Stomach (tissue), 9 donors: ENCODE data around the gene MFSD6. TPM values are rescaled to one million over a fixed set of nuclear protein-coding genes. Genes with fewer than 3 reads are reported as not detected.

Experiments
- DNase-seq, 2 donors: peaks; one replicate each; pipeline versions ENCODE4 v3.0.0 to v3.0.0-alpha.2; 2013 to 2019
- H3K27ac ChIP-seq, 5 donors: fragments of 200-600 bp in 4 of 5; sonication (generic) in 4 of 5; one replicate each; pipeline ENCODE4 v1.5.1; 2013 to 2019; ENCODE audit warnings: mild to moderate bottlenecking in 1 of 5, moderate library complexity in 1 of 5
- H3K27me3 ChIP-seq, 3 donors: fragments of 200-600 bp; sonication (generic); one replicate each; pipeline ENCODE4 v1.5.1; 2017 to 2019; ENCODE audit warnings: mixed run types in 1 of 3
- H3K36me3 ChIP-seq, 4 donors: fragments of 200-600 bp; sonication (generic); 1 replicate in 3 of 4; 2 replicates in 1 of 4; pipeline ENCODE4 v1.5.1; 2016 to 2019
- H3K4me1 ChIP-seq, 4 donors: fragments of 200-600 bp; sonication (generic); one replicate each; pipeline ENCODE4 v1.5.1; 2016 to 2019
- H3K4me3 ChIP-seq, 4 donors: fragments of 200-600 bp; sonication (generic) in 3 of 4; one replicate each; pipeline ENCODE4 v1.5.1; 2016 to 2019; ENCODE audit warnings: mild to moderate bottlenecking in 1 of 4
- H3K9me3 ChIP-seq, 4 donors: fragments of 200-600 bp; sonication (generic); one replicate each; pipeline ENCODE4 v1.5.1; 2016 to 2019
- EP300 ChIP-seq: sonication (generic); formaldehyde crosslinking; IDR thresholded peaks from one replicate; pipeline ENCODE4 v1.6.1; 2017; ENCODE audit warnings: antibody characterized with exemption
- POLR2A ChIP-seq, 4 donors: fragments of 450-650 bp; IDR thresholded peaks; one replicate each; pipeline ENCODE4 v1.6.1; 2016; ENCODE audit warnings: antibody characterized with exemption in 4 of 4, control low read depth in 2 of 4, mild to moderate bottlenecking in 1 of 4, moderate library complexity in 1 of 4
- POLR2AphosphoS5 ChIP-seq, 3 donors: sonication (generic); formaldehyde crosslinking; IDR thresholded peaks; one replicate each; pipeline ENCODE4 v1.6.1; 2016; ENCODE audit warnings: antibody characterized with exemption in 3 of 3
- WGBS, 5 donors: extraction: QIAGEN DNeasy Blood & Tissue Kit in 3 of 5; methylation state at CpG; one replicate each; pipeline versions ENCODE4 v1.1.5 to v1.1.7; 2013 to 2018; 5-methylcytosine and 5-hydroxymethylcytosine counted together
- intact Hi-C: fragments of 100-400 bp; cut with DNase I; formaldehyde crosslinking; loops from one replicate; pipeline ENCODE4 v1.15.1; 2023; ENCODE audit warnings: low total_unique reads
- polyA plus RNA-seq, 3 donors: library from polyadenylated mRNA; stranded (reverse); fragments of 200-250 nt; gene quantifications; one replicate each; pipeline ENCODE4 v1.2.3, GENCODE V29; 2013
- total RNA-seq, 5 donors: library from RNA; depleted of rRNA; stranded (reverse); fragments of >200 nt; gene quantifications; one replicate each; pipeline versions ENCODE4 v1.1.0 to v1.2.3, GENCODE V29; 2014 to 2016
- TF ChIP-seq, protein P1 (sequence below), 7 experiments: fragments of 450-650 bp in 4 of 7; fragments of 200-600 bp in 3 of 7; sonication (generic) in 3 of 7; IDR thresholded peaks; one replicate each; pipeline ENCODE4 v1.5.1; 2016 to 2019; ENCODE audit warnings: antibody characterized with exemption in 7 of 7, control low read depth in 2 of 7, mild to moderate bottlenecking in 1 of 7
- donor health status: healthy with polysubstance abuse.
- donor health status: Bipolar disorder and iron deficiency.
- donor health status: healthy.

The MFSD6 gene
- total and polyA plus RNA-seq, 8 donors = 9.2 to 134 (median 37.2) TPM

DNA sequence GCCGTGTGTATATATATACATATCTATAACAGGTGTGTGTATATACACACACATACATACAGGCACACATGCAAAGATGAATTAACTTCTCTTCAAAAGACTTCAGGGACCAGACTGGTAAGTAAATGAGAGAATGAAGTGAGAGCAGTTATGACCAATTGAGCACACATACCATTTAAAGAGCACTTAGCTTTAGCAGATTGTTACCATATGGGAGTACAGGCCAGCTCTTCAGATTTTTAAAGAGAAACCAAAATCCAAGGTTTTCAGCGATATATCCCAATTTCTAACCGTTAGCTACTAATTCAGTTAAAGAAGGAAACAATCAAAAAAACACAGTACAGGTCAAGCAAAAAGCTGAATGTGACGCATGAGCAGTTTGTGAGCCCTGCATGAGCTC lies 41.1 kb upstream of the MFSD6 start:
- TF ChIP-seq POLR2AphosphoS5 (IDR thresholded peaks at IDR 0.05) = no peak
- TF ChIP-seq, protein P1, sequence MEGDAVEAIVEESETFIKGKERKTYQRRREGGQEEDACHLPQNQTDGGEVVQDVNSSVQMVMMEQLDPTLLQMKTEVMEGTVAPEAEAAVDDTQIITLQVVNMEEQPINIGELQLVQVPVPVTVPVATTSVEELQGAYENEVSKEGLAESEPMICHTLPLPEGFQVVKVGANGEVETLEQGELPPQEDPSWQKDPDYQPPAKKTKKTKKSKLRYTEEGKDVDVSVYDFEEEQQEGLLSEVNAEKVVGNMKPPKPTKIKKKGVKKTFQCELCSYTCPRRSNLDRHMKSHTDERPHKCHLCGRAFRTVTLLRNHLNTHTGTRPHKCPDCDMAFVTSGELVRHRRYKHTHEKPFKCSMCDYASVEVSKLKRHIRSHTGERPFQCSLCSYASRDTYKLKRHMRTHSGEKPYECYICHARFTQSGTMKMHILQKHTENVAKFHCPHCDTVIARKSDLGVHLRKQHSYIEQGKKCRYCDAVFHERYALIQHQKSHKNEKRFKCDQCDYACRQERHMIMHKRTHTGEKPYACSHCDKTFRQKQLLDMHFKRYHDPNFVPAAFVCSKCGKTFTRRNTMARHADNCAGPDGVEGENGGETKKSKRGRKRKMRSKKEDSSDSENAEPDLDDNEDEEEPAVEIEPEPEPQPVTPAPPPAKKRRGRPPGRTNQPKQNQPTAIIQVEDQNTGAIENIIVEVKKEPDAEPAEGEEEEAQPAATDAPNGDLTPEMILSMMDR (IDR thresholded peaks at IDR 0.05) = no peak
- TF ChIP-seq EP300 = no peak
- no peak for TF ChIP-seq POLR2A (IDR thresholded peaks at IDR 0.05)
- Histone ChIP-seq H3K4me1 (peaks cover 0 to 3% (median under 1%) of the 10 kb centered on the region in 4 donors), H3K36me3 (peaks cover 14 to 73% (median 67%) of the 10 kb centered on the region in 4 donors), H3K27ac (no peak overlapping the region), H3K9me3 (no peaks in the 10 kb centered on the region), H3K4me3 (no peak overlapping the region), H3K27me3 (no peaks in the 10 kb centered on the region)
- 90 to 96% (median 93%) methylated on average over 4 of the region's 4 CpGs for WGBS, 5 donors
- no peak for DNase-seq
- intact Hi-C loops = no loop called here

DNA sequence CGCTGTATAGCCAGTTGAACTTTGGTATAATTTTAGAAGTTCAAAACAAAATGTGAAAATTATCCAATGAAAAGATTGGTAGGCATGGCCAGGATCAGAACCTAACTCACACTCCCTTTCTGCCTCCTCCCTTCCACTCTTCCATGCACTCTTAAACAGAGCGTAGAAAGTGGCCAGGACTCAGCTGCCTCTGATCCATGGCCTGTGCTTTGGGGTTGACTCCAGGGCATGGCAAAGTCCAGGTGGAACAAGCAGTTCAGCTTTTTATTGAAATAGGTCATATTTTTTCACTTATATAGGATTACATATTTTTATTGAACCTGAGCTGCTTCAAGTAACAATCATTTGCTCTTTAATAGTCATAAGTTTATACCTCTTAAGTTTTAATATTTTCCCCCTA lies 38.5 kb upstream of the MFSD6 start:
- TF ChIP-seq POLR2AphosphoS5 (IDR thresholded peaks at IDR 0.05) = no peak
- TF ChIP-seq POLR2A (IDR thresholded peaks at IDR 0.05) = no peak
- no peak for TF ChIP-seq EP300
- TF ChIP-seq, protein P1 (IDR thresholded peaks at IDR 0.05) = no peak
- no peak overlapping the region for H3K4me3 ChIP-seq
- no peaks in the 10 kb centered on the region for H3K27me3 ChIP-seq
- intact Hi-C loops = no loop called here
- no peak for DNase-seq
- H3K9me3 ChIP-seq = no peaks in the 10 kb centered on the region
- WGBS, 5 donors = 94 to 100% (median 99%) methylated on average over 2 of the region's 2 CpGs
- H3K36me3 ChIP-seq = peaks cover 14 to 62% (median 54%) of the 10 kb centered on the region in 4 donors
- H3K27ac ChIP-seq = no peak overlapping the region
- peaks cover 0 to 10% (median 4%) of the 10 kb centered on the region in 4 donors for H3K4me1 ChIP-seq

DNA sequence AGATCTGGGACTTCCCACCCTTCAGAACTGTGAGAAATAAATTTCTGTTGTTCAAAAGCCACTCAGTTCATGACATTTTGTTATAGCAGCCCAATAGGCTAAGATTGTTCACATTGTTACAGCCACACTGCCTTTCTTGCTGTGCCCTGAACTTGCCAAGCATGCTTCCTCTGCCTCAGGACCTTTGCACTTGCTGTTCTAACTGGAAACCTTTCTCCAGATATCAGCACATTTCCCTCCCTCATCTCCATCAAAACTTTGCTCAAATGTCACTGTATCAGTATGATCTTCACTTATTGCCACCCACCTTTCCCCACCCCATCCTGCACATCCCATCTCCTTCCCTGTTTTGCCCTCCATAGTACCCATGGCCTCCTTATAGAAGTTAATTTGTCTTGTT lies 32.1 kb upstream of the MFSD6 start:
- H3K27me3 ChIP-seq = no peaks in the 10 kb centered on the region
- intact Hi-C loops = no loop called here
- peak overlapping the region in 2 of 5 donors; percentile 2 to 13 for H3K27ac ChIP-seq
- H3K4me1 ChIP-seq = peaks cover 13 to 32% (median 19%) of the 10 kb centered on the region in 4 donors
- no peak overlapping the region for H3K4me3 ChIP-seq
- H3K36me3 ChIP-seq = peaks cover 3 to 5% (median 3%) of the 10 kb centered on the region in 4 donors
- TF ChIP-seq, protein P1 (IDR thresholded peaks at IDR 0.05) = no peak
- TF ChIP-seq POLR2A (IDR thresholded peaks at IDR 0.05) (no peak), EP300 (no peak), POLR2AphosphoS5 (IDR thresholded peaks at IDR 0.05) (no peak)
- no peak for DNase-seq
- H3K9me3 ChIP-seq = no peaks in the 10 kb centered on the region

DNA sequence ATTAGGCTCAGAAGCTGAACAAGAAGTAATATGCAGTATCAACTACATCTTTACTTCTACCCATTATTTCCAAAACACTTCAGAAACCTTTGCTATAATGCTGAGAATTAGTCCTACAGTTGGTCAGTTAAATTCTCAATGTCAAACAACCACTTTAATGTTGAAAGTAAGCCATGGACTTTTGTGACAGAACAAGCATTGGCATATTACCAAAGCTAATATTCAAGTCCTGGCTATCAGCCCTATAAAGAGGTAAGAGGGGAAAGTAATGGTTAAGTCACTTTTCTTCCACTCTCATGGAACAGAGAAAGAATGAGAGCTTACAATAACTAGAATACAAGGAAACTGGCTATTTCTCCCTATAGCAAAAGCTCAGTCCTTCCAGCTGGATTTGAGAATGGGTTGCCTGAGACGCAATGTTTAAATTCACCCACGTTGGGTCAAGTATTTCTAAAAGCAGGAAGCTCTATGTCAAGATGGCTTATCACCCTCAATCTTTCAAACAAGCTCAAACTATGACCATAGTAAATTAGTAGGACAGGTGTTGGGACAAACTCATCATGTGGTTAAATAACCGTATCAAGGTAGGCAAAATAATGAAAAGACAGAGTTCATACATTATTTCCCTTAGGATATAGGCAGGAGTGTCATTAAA lies 31.4 kb upstream of the MFSD6 start:
- Histone ChIP-seq H3K4me3 (no peak overlapping the region), H3K27ac (peak overlapping the region in 2 of 5 donors; percentile 2 to 13), H3K9me3 (no peaks in the 10 kb centered on the region), H3K4me1 (peaks cover 13 to 32% (median 19%) of the 10 kb centered on the region in 4 donors), H3K27me3 (no peaks in the 10 kb centered on the region), H3K36me3 (no peaks in the 10 kb centered on the region)
- peak in 1 of 2 donors; percentile 30 for DNase-seq
- WGBS, 5 donors = 30 to 54% (median 40%) methylated on average over 3 of the region's 3 CpGs
- TF ChIP-seq POLR2AphosphoS5 (IDR thresholded peaks at IDR 0.05) (peak in 1 of 3 donors; percentile 28), POLR2A (IDR thresholded peaks at IDR 0.05) (no peak)
- intact Hi-C loops = no loop called here

DNA sequence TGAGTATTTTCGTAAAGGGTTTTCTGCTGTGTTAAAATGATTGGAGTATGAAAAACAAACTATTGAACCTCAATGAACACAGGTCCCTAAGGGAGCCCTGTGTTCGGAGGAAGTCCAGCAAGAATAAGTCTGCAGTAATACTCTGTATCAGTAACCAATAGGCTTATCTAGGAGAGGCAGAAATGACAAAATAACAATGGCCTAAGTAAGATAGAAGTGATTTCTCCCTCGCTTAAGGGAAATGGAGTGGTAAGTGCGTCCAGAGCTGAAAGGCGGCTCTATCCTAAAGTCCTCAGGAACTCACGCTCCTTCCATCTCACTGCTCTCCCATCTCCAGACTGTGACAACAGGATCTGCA lies 29.3 kb upstream of the MFSD6 start:
- Histone ChIP-seq H3K36me3 (no peaks in the 10 kb centered on the region), H3K9me3 (no peaks in the 10 kb centered on the region), H3K4me3 (no peak overlapping the region), H3K27ac (no peak overlapping the region), H3K4me1 (peaks cover 13 to 21% (median 17%) of the 10 kb centered on the region in 4 donors), H3K27me3 (no peaks in the 10 kb centered on the region)
- 56 to 80% (median 64%) methylated on average over 6 of the region's 6 CpGs for WGBS, 5 donors
- no peak for DNase-seq
- no peak for TF ChIP-seq POLR2AphosphoS5 (IDR thresholded peaks at IDR 0.05)
- TF ChIP-seq, protein P1 (IDR thresholded peaks at IDR 0.05) = no peak
- TF ChIP-seq EP300 = no peak
- intact Hi-C loops = no loop called here
